HepG2 (cell line): ENCODE results near the gene PWWP2A. TPM values are rescaled to one million over a fixed set of nuclear protein-coding genes. Genes with fewer than 3 reads are reported as not detected.

ENCODE experiments used
- FOXK2 ChIP-seq: fragments of 450-650 bp; IDR thresholded peaks from 2 replicates; pipeline ENCODE4 v1.6.1; 2016
- GATAD1 ChIP-seq: IDR thresholded peaks from 2 replicates; pipeline ENCODE4 v1.6.1; 2016; ENCODE audit warnings: missing genetic modification reagents, missing compliant biosample characterization
- HCFC1 ChIP-seq: fragments of 150-350 bp; IDR thresholded peaks from 2 replicates; pipeline ENCODE4 v1.6.1; 2014; ENCODE audit warnings: low read depth, low read length
- HINFP ChIP-seq: sonication (generic); formaldehyde crosslinking; IDR thresholded peaks from 2 replicates; pipeline ENCODE4 v1.4.0; 2020; ENCODE audit warnings: low read depth, mild to moderate bottlenecking, missing genetic modification reagents
- HNRNPL ChIP-seq: fragments of 200-400 bp; formaldehyde crosslinking; IDR thresholded peaks from 2 replicates; pipeline ENCODE4 v1.6.1; 2017; ENCODE audit warnings: mild to moderate bottlenecking, low read depth, low read length
- MAFF ChIP-seq: IDR thresholded peaks from 2 replicates; pipeline ENCODE4 v1.6.1; 2011; ENCODE audit warnings: low read depth, low read length, improper control_type of control experiment
- MBD4 ChIP-seq: IDR thresholded peaks from 2 replicates; pipeline ENCODE4 v1.6.1; 2012; ENCODE audit warnings: low read length, inconsistent platforms, borderline replicate concordance
- MIXL1 ChIP-seq: IDR thresholded peaks from 2 replicates; pipeline ENCODE4 v1.6.1; 2016
- MTF2 ChIP-seq: sonication (generic); formaldehyde crosslinking; IDR thresholded peaks from 2 replicates; pipeline ENCODE4 v1.5.0; 2020; ENCODE audit warnings: missing genetic modification reagents, borderline replicate concordance
- MXD1 ChIP-seq: sonication (generic); formaldehyde crosslinking; IDR thresholded peaks from 2 replicates; pipeline ENCODE4 v1.4.0; 2020; ENCODE audit warnings: mild to moderate bottlenecking, missing genetic modification reagents
- RXRB ChIP-seq: IDR thresholded peaks from 2 replicates; pipeline ENCODE4 v1.6.1; 2016; ENCODE audit warnings: borderline replicate concordance, missing genetic modification reagents, missing compliant biosample characterization
- SALL2 ChIP-seq: sonication (generic); formaldehyde crosslinking; IDR thresholded peaks from 2 replicates; pipeline ENCODE4 v1.8.1; 2023; ENCODE audit warnings: mild to moderate bottlenecking, missing genetic modification reagents, inconsistent platforms
- ZFP41 ChIP-seq: sonication (generic); formaldehyde crosslinking; IDR thresholded peaks from 2 replicates; pipeline ENCODE4 v1.4.0; 2020; ENCODE audit warnings: mild to moderate bottlenecking, missing genetic modification reagents, borderline replicate concordance
- ZNF253 ChIP-seq: sonication (generic); formaldehyde crosslinking; IDR thresholded peaks from 2 replicates; pipeline ENCODE4 v1.8.0; 2022; ENCODE audit warnings: mild to moderate bottlenecking, missing genetic modification reagents, borderline replicate concordance
- ZNF280B ChIP-seq: sonication (generic); formaldehyde crosslinking; IDR thresholded peaks from 2 replicates; pipeline ENCODE4 v1.5.0; 2020; ENCODE audit warnings: missing genetic modification reagents, mild to moderate bottlenecking, borderline replicate concordance
- ZNF296 ChIP-seq: sonication (generic); formaldehyde crosslinking; conservative IDR thresholded peaks from 2 replicates; pipeline ENCODE4 v1.5.0; 2020; ENCODE audit warnings: mild to moderate bottlenecking, missing genetic modification reagents
- ZNF333 ChIP-seq: sonication (generic); formaldehyde crosslinking; IDR thresholded peaks from 2 replicates; pipeline ENCODE4 v1.4.0; 2020; ENCODE audit warnings: mild to moderate bottlenecking, missing genetic modification reagents, borderline replicate concordance
- ZNF431 ChIP-seq: sonication (generic); formaldehyde crosslinking; IDR thresholded peaks from 2 replicates; pipeline ENCODE4 v1.9.0; 2022; ENCODE audit warnings: missing genetic modification reagents, low read depth, mild to moderate bottlenecking, borderline replicate concordance
- ZNF646 ChIP-seq: sonication (generic); formaldehyde crosslinking; IDR thresholded peaks from 2 replicates; pipeline ENCODE4 v1.9.0; 2021; ENCODE audit warnings: mild to moderate bottlenecking, missing genetic modification reagents
- ZNF788 ChIP-seq: sonication (generic); formaldehyde crosslinking; IDR thresholded peaks from 2 replicates; pipeline ENCODE4 v1.5.0; 2020; ENCODE audit warnings: mild to moderate bottlenecking, missing genetic modification reagents, borderline replicate concordance
- polyA plus RNA-seq, 8 experiments: library from polyadenylated mRNA; depleted of rRNA in 3 of 8; stranded (reverse) in 7 of 8; unstranded in 1 of 8; fragments of >200 nt; fragmentation: Illumina TruSeq in 4 of 8; extraction: Trizol in 4 of 8; gene quantifications; 2 replicates each; pipeline versions ENCODE4 v1.2.1 to v1.2.3, GENCODE V29; 2011 to 2016; ENCODE audit warnings: low read depth in 4 of 8, missing spikeins in 1 of 8, mixed read lengths in 1 of 8; ENCODE audit not compliant: insufficient read depth in 1 of 8
- total RNA-seq, 5 experiments: library from RNA; depleted of rRNA; stranded (reverse); fragments of >200 nt; fragmentation: Illumina TruSeq; extraction: Trizol; gene quantifications; 2 replicates each; pipeline ENCODE4 v1.2.3, GENCODE V29; 2016; ENCODE audit warnings: low read depth in 1 of 5

Gene PWWP2A
- total and polyA plus RNA-seq, 2 of the 13 experiments (the other 11 are each of a cell fraction or from before 2014, with no cell fraction given), result 7.3 to 16.9 TPM

DNA sequence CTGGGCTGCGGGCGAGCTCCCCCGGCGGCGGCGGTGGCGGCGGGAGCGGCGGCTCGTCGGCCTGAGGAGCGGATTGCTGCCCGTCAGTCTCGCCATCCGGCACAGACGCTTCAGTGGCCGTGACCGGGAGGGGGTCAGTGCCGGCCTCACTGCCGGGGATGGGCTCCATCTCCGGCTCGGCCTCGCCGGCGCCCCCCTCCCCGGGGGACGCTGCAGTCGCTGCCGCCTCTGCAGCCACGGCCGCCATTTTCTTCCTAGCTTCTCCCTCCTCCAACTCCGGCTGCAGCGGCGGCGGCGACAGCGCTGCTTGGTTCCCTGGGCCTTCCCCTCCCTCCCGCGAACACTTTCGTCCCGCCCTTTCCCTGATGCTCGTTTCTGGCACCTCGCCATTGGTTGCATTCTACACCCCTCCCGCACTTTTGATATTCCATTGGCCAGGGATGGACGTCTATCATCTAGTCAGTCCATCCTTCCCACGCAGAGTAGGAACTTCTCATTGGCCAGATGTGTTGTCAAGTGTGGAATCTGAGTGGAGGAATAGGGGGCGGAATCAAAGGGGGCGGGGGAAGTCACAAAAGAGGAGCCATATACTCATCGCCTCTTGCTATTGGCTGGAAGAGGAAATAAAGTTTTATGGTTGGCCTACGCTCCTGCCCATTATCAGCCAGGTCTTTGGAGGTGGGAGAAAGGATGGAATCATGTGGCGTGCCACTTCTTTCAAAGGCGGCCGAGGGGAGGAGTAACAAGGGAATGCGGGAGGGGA is at the start of gene PWWP2A (continued):
- TF ChIP-seq ZNF788 (CRISPR knock-in tag), result peak; percentile 33; the same call in 1 of the 2 replicates
- 0 out of 2 replicates have a peak, but pooled peaks have one; percentile 59 for TF ChIP-seq MTF2 (CRISPR knock-in tag)
- TF ChIP-seq ZNF296 (CRISPR knock-in tag), result no peak
- no peak for TF ChIP-seq HCFC1
- no peak for TF ChIP-seq ZNF280B (CRISPR knock-in tag)
- TF ChIP-seq MAFF, result no peak
- TF ChIP-seq FOXK2, result no peak
- no peak for TF ChIP-seq ZFP41
- no peak for TF ChIP-seq HNRNPL
- no peak for TF ChIP-seq ZNF646 (CRISPR knock-in tag)
- peak; percentile 5 for TF ChIP-seq GATAD1 (CRISPR knock-in tag)
- peak; percentile 17; the same call in 1 of the 2 replicates for TF ChIP-seq MXD1 (CRISPR knock-in tag)
- TF ChIP-seq HINFP (CRISPR knock-in tag), result no peak
- TF ChIP-seq ZNF431 (CRISPR knock-in tag), result no peak
- TF ChIP-seq MBD4, result no peak
- no peak for TF ChIP-seq ZNF253 (CRISPR knock-in tag)
- TF ChIP-seq ZNF333 (CRISPR knock-in tag), result no peak
- no peak for TF ChIP-seq MIXL1
- peak; percentile 39; the same call in 1 of the 2 replicates for TF ChIP-seq SALL2 (CRISPR knock-in tag)
- TF ChIP-seq RXRB (CRISPR knock-in tag), result 0 out of 2 replicates have a peak, but pooled peaks have one; percentile 10
